ENCODE data around the gene FAM20B.

The FAM20B gene

GRCh38 chr1:179023946-179024650, 1.6 kb upstream of the FAM20B start:
- H3K4me3 ChIP-seq (ENCODE audit: control insufficient read depth, low read depth, low read length): no peak overlapping the region
- no peak for DNase-seq (ENCODE audit: low read depth)
- no peak for TF ChIP-seq CTCF (IDR thresholded peaks at IDR 0.05; ENCODE audit: control insufficient read depth, insufficient read depth, low read depth, low read length, missing control alignments)

GRCh38 chr1:179025975-179026812, 500 bp downstream of the FAM20B start:
- DNase-seq (ENCODE audit: low read depth): no peak
- no peak for TF ChIP-seq CTCF (IDR thresholded peaks at IDR 0.05; ENCODE audit: control insufficient read depth, insufficient read depth, low read depth, low read length, missing control alignments)
- peak overlapping the region; percentile 75 for H3K4me3 ChIP-seq (ENCODE audit: control insufficient read depth, low read depth, low read length)

GRCh38 chr1:179026813-179027669, 1.3 kb downstream of the FAM20B start:
- peak overlapping the region; percentile 75 for H3K4me3 ChIP-seq (ENCODE audit: control insufficient read depth, low read depth, low read length)
- no peak for TF ChIP-seq CTCF (IDR thresholded peaks at IDR 0.05; ENCODE audit: control insufficient read depth, insufficient read depth, low read depth, low read length, missing control alignments)
- no peak for DNase-seq (ENCODE audit: low read depth)

- no peak overlapping the region for H3K4me3 ChIP-seq (ENCODE audit: control insufficient read depth, low read depth, low read length)
- no peak for TF ChIP-seq CTCF (IDR thresholded peaks at IDR 0.05; ENCODE audit: control insufficient read depth, insufficient read depth, low read depth, low read length, missing control alignments)
- DNase-seq (ENCODE audit: low read depth): no peak
Observed at GRCh38 chr1:179029321-179029759, 3.6 kb downstream of the FAM20B start.

- H3K4me3 ChIP-seq (ENCODE audit: control insufficient read depth, low read depth, low read length): no peak overlapping the region
- no peak for DNase-seq (ENCODE audit: low read depth)
- TF ChIP-seq CTCF (IDR thresholded peaks at IDR 0.05; ENCODE audit: control insufficient read depth, insufficient read depth, low read depth, low read length, missing control alignments): no peak
Observed at GRCh38 chr1:179030130-179030529, 4.4 kb downstream of the FAM20B start.

- no peak for TF ChIP-seq CTCF (IDR thresholded peaks at IDR 0.05; ENCODE audit: control insufficient read depth, insufficient read depth, low read depth, low read length, missing control alignments)
- no peak for DNase-seq (ENCODE audit: low read depth)
- H3K4me3 ChIP-seq (ENCODE audit: control insufficient read depth, low read depth, low read length): no peak overlapping the region
Observed at GRCh38 chr1:179030683-179031082, 5.0 kb downstream of the FAM20B start.

Data from AG09309 (cell line).